A549 treated with GW870086 at 1 μM for 4 hours (cell line): Measurements from ENCODE around the gene SAFB. TPM values are rescaled to one million over a fixed set of nuclear protein-coding genes. Genes with fewer than 3 reads are reported as not detected.

Experiments used
- total RNA-seq: library from RNA; stranded (reverse); fragments of 200-300 nt; extraction: Qiagen RNA extraction; gene quantifications from 5 replicates; pipeline ENCODE4 v1.2.3, GENCODE V29; 2022; ENCODE audit warnings: low read depth

Gene SAFB
- total RNA-seq = 49.4 to 56.8 TPM (median 52.6 TPM) in 5 replicates

GRCh38 chr19:5622465-5623396 is at the start of gene SAFB, which contains the start of gene SAFB2:
Gene SAFB, plus strand, starts transcription at chr19:5623083. Its CDS starts 123 bp downstream, at chr19:5623206.
Gene SAFB2, minus strand, starts transcription at chr19:5622776. Its CDS starts 61 bp downstream, at chr19:5622715.

DNA sequence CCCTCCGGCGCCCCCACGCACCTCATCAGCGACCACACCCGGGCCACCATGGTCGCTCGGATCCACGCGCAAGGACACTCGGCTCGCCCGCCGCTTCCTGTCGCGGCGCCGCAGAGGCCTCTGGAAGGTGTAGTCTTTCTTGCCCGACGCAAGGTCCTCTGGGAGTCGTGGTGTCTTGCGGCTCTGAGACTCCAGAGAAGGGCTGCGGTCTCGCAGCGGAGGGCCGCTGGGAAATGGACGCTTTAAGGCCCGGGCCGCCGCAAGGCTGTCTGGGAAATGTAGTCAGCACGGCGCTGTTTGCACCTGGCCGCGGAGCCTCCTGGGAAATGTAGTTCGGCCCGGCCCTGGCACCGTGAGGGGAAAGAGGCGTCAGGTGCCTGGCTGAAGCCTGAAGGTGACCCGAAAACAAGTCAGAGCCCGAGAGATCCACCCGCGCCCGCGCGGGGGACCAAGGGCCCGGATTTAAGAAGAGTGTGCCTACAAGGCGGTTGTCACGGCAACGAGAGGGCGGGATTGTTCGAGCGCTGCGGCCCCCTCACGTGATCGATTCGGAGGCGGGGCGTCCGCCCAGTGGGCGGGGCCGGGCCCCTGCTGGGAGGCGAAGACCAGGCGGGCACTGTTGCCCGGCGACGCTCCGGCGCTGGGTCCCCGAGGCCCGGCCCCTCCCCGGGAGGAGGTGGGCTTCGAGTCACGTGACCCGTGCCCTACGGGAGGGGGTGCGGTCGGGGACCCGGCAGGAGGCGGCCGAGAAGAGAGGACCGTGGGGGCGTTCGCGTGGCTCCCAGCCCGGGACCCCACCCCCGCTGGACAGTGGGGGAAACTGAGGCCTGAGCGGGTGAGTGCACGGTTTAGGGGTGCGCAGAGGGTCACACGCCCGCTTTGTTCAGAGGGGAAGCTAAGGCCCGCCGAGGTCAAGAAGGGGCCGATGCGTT is 57.8 kb downstream of the SAFB start, which contains the start of the genes HSD11B1L and MICOS13:
Gene HSD11B1L (plus strand): TSS at position 591 of the 932 bp plus-strand sequence. CDS start 3,806 bp downstream, outside the sequence.
Gene MICOS13 (minus strand): TSS at position 80 of the 932 bp plus-strand sequence. CDS start 30 bp downstream, at position 50.

GRCh38 chr19:5690125-5690954 is 67.5 kb downstream of the SAFB start, which contains the start of gene RPL36:
Gene RPL36, plus strand, starts transcription at chr19:5690295. Its CDS starts 213 bp downstream, at chr19:5690508.

Other genes with a start within 250 kb of the SAFB start
- gene ZNRF4, start 167.7 kb upstream of the SAFB start, total RNA-seq = not detected in 5 replicates
- 2.0 to 3.9 TPM (median 2.3 TPM) in 5 replicates for gene TINCR, start 55.1 kb upstream of the SAFB start, total RNA-seq
- gene SAFB2, start 307 bp upstream of the SAFB start, total RNA-seq = 25.7 to 36.2 TPM (median 34.0 TPM) in 5 replicates
- 49.7 to 74.6 TPM (median 63.9 TPM) in 5 replicates for gene MICOS13, start 57.4 kb downstream of the SAFB start, total RNA-seq
- gene HSD11B1L, start 57.9 kb downstream of the SAFB start, total RNA-seq = 3.6 to 5.1 TPM (median 4.7 TPM) in 5 replicates
- 707 to 899 TPM (median 777 TPM) in 5 replicates for gene RPL36, start 67.2 kb downstream of the SAFB start, total RNA-seq
- 47.9 to 61.8 TPM (median 60.1 TPM) in 5 replicates for gene LONP1, start 97.1 kb downstream of the SAFB start, total RNA-seq
- gene CATSPERD, start 97.6 kb downstream of the SAFB start, total RNA-seq = not detected in 5 replicates
- 1.3 to 3.4 TPM (median 2.9 TPM) in 5 replicates for gene PRR22, start 161.7 kb downstream of the SAFB start, total RNA-seq
- 25.9 to 32.3 TPM (median 28.6 TPM) in 5 replicates for gene DUS3L, start 168.1 kb downstream of the SAFB start, total RNA-seq
- gene NRTN, start 182.0 kb downstream of the SAFB start, total RNA-seq = 0.85 to 1.6 TPM (median 1.5 TPM) in 5 replicates
- gene FUT6, start 216.6 kb downstream of the SAFB start, total RNA-seq = not detected in 5 replicates
- gene FUT3, start 228.4 kb downstream of the SAFB start, total RNA-seq = 0.20 TPM in 1 of 5 replicates, not detected in the others
- gene FUT5, start 247.5 kb downstream of the SAFB start, total RNA-seq = not detected in 5 replicates